ENCODE measurements around the gene MICU2.
"Not testable (repeated sequence)": the region's sequence is repeated elsewhere in the genome, so short reads cannot be mapped to it uniquely, and the experiment has no call there.

The MICU2 gene

GRCh38 chr13:21595546-21595822 is 8.5 kb downstream of the MICU2 start:
- no peak for DNase-seq (ENCODE audit: low read depth in 2 of 2, low spot score in 1 of 2)

GRCh38 chr13:21594715-21595545 is 9.0 kb downstream of the MICU2 start:
- no peak for DNase-seq (ENCODE audit: low read depth in 2 of 2, low spot score in 1 of 2)

- DNase-seq (ENCODE audit: low read depth in 2 of 2, low spot score in 1 of 2) = not testable (repeated sequence)
These were observed 13.1 kb downstream of the MICU2 start for GRCh38 chr13:21590665-21591456.

- no peak for DNase-seq (ENCODE audit: low read depth in 2 of 2, low spot score in 1 of 2)
These were observed 13.7 kb downstream of the MICU2 start for GRCh38 chr13:21590231-21590630.

- DNase-seq (ENCODE audit: low read depth in 2 of 2, low spot score in 1 of 2) = not testable (repeated sequence)
These were observed 14.5 kb downstream of the MICU2 start for GRCh38 chr13:21589510-21589909.

- DNase-seq (ENCODE audit: low read depth in 2 of 2, low spot score in 1 of 2) = not testable (repeated sequence)
These were observed 15.6 kb downstream of the MICU2 start for GRCh38 chr13:21588411-21588810.

- DNase-seq (ENCODE audit: low read depth in 2 of 2, low spot score in 1 of 2) = no peak
These were observed 18.9 kb downstream of the MICU2 start for GRCh38 chr13:21584973-21585592.

GRCh38 chr13:21583478-21583877 is 20.5 kb downstream of the MICU2 start:
- DNase-seq (ENCODE audit: low read depth in 2 of 2, low spot score in 1 of 2) = no peak

GRCh38 chr13:21580736-21581135 is 23.2 kb downstream of the MICU2 start:
- DNase-seq (ENCODE audit: low read depth in 2 of 2, low spot score in 1 of 2) = no peak

GRCh38 chr13:21579754-21580316 is 24.1 kb downstream of the MICU2 start:
- DNase-seq (ENCODE audit: low read depth in 2 of 2, low spot score in 1 of 2) = no peak

- no peak for DNase-seq (ENCODE audit: low read depth in 2 of 2, low spot score in 1 of 2)
These were observed 25.2 kb downstream of the MICU2 start for GRCh38 chr13:21578748-21579147.

- no peak for DNase-seq (ENCODE audit: low read depth in 2 of 2, low spot score in 1 of 2)
These were observed 27.5 kb downstream of the MICU2 start for GRCh38 chr13:21576426-21576825.

- DNase-seq (ENCODE audit: low read depth in 2 of 2, low spot score in 1 of 2) = no peak
These were observed 29.9 kb downstream of the MICU2 start for GRCh38 chr13:21573920-21574712.

- no peak for DNase-seq (ENCODE audit: low read depth in 2 of 2, low spot score in 1 of 2)
These were observed 34.3 kb downstream of the MICU2 start for GRCh38 chr13:21569686-21570085.

GRCh38 chr13:21568854-21569253 is 35.1 kb downstream of the MICU2 start:
- DNase-seq (ENCODE audit: low read depth in 2 of 2, low spot score in 1 of 2) = no peak

- DNase-seq (ENCODE audit: low read depth in 2 of 2, low spot score in 1 of 2) = no peak
These were observed 36.3 kb downstream of the MICU2 start for GRCh38 chr13:21567714-21568113.

GRCh38 chr13:21557995-21558394 is 46.0 kb downstream of the MICU2 start:
- no peak for DNase-seq (ENCODE audit: low read depth in 2 of 2, low spot score in 1 of 2)

- DNase-seq (ENCODE audit: low read depth in 2 of 2, low spot score in 1 of 2) = no peak
These were observed 47.9 kb downstream of the MICU2 start for GRCh38 chr13:21556051-21556450.

- not testable (repeated sequence) for DNase-seq (ENCODE audit: low read depth in 2 of 2, low spot score in 1 of 2)
These were observed 50.7 kb downstream of the MICU2 start for GRCh38 chr13:21553261-21553660.

GRCh38 chr13:21550918-21551317 is 53.1 kb downstream of the MICU2 start:
- DNase-seq (ENCODE audit: low read depth in 2 of 2, low spot score in 1 of 2) = no peak

GRCh38 chr13:21549633-21550032 is 54.3 kb downstream of the MICU2 start:
- DNase-seq (ENCODE audit: low read depth in 2 of 2, low spot score in 1 of 2) = no peak

Data from stimulated activated CD8-positive, alpha-beta memory T cell treated with anti-CD3 and anti-CD28 coated beads, Interleukin-4, amount 100 ng/mL, for 4 hours (primary cell).